ENCODE data around the gene CACNA1B.

CACNA1B gene

DNA sequence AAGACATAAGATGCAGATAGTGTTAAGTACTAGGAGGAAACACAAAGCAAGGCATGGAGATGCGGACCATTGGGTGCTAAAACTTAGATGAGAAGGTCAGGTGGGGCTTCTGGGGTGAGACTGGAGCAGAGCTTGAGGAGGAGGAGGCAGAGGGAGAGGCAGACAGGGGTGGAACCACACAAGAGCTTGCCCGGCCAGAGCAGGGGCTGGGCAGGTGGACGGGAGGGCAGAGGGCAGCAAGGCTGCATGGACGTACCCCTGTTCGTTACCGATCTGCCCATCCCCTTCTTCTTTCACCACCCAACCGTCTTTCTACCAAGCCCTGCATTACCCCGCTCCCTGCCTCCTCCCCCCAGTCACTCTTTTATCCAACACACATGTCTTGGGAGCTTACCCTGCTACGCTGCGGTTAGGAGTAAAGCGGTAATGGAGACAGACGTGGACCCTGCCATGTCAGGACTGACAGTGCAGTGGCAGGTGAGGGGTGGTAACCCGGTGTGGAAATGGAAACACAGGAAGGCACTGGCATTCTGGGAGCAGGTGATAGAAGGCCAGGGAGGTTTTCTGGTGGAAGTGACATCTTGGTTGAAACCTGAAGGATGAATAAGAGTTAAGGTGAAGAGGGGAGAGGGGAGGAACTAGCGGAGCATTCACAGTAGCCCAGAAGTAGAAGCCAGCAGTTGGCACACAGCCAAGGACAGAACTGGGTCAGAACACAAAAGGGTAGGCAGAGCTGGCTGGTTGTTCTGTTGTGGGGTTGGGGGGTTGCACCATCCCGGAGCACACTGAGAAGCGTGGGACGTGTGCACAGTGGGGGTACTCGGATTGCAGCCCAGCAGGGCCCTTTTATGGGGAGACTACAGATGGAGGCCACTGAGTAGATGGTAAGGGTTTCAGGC lies 167.2 kb downstream of the CACNA1B start:
- DNase-seq: no peak

DNA sequence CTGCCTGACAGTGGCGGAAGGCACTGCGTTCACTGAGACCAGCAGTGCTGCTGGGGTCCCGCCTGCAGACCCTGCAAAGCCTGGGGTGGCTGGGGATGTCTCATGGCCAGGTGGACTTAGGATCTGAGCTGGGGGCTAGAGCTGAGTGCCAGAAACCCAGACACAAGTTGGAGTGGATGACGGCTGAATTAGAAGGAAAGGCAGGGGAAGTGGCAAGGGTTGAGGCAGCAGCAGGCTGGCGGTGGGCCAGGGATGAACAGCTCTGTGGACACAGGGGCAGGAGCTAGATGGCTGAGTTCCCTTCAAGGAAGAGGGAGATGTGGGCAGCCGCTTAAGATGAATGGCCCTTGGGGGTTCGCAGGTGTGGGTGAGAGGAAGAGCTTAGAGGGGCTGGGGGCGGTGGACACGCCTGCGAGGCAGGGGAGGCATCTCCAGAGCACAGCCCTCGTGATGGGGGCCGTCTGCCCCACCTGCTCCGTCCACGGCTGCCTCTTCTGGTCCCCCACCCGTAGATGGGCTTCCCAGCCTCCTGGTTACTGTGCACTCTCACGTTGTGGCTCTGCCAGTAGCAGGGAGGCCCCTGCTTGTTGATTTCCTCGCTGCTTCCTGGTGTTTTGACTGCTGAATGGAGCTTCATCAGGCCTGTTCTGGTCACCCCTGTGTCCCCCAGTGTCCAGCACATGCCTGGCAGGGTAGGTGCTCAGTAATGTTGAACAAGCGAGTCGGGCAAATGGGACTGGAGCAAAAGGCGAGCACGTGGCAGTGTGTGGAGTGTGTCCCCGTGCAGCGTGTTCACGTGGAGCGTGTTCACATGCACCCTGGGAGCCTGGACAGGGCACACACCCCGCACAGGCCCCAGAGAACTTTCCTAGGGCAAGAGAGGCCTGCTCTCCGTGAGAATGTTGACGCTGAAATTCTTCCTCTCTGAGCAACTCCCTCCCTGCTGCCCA lies 168.2 kb downstream of the CACNA1B start:
- DNase-seq: no peak

DNA sequence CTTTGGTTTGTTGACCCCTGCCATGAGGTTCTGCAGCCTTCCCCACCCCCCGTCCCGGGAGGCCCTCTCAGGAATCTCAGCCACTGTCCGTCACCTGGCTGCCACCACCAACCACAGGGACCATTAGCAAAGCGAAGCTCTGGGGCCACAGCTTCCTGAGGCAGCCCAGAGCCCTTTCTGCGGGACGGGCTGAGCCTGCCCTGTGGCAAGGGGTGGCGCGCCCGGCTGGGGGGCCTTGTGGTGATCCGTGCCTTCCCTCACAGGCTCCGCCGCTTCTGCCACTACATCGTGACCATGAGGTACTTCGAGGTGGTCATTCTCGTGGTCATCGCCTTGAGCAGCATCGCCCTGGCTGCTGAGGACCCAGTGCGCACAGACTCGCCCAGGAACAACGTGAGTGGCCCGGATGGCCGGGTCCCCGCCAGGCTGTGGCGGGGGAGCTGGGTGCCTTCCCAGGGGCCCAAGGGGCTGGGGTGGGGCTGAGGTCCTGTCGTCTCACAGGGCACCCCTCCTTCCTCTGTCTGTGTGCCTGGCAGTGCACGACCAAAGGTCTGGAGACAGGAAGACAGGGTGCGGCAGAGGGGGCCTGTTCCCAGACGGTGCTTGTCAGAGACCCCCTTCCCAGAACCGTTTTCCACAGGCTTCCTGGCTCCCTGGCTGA lies 169.2 kb downstream of the CACNA1B start:
- no peak for DNase-seq

DNA sequence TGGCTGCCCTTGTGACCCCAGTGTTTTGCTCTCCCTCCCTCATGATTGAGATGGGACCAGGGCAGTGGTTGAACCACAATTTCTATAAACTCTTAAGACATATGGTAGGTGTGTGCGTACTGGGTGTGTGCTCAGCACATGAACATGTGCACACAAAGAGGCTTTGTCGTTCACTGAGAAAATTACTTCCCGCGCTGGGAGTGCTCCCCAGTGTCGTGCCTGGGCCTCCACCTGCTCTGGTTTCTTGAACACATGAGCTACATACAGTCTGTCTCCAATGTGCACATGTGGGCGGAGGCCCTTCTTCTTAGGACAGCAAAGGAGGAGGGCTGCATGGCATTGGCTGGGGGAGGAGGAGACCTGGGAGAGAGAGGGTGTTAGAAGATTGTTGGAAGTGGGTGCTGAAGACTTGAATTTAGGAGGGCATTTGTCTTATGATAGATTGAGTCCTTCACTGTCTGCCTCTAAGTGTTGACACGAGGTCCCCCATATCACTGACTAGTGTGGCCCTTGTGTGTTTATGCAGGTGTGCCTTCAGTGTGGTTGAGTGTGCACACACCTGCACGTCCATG lies 170.0 kb downstream of the CACNA1B start:
- DNase-seq: no peak

DNA sequence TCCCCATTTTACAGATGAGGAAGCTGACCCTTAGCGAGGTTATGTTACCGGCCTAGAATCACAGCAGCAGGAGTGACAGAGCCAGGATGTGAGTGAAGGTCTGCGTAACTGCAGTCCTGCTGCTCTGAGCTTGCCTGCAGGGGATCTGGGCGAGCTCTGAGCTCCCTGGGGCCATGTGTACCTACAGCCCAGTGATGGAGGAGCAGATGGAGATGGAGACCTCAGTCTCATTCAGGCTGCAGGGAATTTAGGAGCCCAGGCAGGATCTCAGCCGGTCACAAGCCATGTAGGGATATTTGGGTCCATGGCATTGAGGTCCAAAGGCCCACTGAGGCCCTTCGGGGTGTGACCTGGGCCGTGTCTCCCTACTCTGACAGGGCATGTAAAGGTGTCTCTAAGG lies 170.6 kb downstream of the CACNA1B start:
- no peak for DNase-seq

DNA sequence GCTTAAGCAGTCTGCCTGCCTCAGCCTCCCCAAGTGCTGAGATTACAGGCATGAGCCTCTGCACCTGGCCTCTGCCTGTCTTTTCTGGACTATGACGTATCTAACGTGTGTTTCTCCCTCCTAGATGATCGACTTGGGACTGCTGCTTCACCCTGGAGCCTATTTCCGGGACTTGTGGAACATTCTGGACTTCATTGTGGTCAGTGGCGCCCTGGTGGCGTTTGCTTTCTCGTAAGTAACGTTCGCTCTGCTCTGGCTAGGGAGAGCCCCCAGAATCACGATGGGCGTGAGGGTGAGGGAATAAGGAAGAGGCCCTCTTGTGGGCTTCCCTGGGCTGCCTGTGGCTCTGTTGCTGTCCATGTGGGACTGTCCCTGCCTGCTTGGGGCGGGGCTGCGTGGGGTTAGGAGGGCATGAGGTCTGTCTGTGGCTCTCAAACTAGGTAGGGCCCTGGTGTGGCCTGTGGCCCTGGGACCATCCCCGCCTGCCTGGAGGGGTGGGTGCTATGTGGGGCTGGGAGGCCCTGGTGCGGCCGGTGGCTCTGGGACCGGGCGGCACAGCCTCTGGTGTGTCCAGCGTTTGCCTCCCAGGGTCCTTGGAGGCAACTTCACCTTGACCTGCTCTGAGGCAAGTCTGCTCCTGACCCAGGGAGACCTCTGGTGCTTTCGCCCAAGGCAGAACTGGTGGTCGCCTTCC lies 171.7 kb downstream of the CACNA1B start:
- no peak for DNase-seq

DNA sequence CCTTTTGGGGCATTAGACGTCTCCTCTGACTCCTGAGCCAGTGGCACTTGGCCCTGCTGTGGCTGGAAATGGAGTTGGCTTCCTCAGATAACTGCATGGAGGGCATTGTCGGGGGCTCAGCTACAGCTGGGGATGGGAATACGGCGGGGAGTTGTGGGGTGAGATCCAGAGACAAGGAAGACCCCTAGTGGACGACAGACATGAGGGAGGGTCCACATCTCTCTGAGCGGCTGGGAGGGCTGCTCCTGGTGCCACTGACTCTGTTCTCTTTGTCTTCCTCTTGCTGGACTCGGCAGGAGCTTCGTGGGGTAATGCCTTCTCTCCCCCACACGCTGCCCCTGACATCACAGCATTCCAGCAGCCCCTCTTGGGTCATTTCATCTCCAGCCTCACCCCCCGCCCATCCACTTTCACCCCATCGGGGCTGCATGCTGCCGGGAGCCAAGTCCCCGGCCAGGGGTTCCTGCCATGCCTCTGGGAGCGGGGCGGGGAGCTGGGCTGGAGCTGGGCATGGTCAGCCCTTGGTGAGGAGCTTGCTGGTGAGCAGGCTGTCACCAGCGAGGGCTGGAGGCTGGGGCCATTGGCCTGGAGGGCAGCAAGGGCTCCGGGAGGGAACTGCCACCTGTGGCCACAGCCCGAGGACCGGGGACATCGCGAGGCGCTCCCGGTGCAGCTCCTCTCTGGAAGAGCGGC lies 172.3 kb downstream of the CACNA1B start:
- DNase-seq: no peak

DNA sequence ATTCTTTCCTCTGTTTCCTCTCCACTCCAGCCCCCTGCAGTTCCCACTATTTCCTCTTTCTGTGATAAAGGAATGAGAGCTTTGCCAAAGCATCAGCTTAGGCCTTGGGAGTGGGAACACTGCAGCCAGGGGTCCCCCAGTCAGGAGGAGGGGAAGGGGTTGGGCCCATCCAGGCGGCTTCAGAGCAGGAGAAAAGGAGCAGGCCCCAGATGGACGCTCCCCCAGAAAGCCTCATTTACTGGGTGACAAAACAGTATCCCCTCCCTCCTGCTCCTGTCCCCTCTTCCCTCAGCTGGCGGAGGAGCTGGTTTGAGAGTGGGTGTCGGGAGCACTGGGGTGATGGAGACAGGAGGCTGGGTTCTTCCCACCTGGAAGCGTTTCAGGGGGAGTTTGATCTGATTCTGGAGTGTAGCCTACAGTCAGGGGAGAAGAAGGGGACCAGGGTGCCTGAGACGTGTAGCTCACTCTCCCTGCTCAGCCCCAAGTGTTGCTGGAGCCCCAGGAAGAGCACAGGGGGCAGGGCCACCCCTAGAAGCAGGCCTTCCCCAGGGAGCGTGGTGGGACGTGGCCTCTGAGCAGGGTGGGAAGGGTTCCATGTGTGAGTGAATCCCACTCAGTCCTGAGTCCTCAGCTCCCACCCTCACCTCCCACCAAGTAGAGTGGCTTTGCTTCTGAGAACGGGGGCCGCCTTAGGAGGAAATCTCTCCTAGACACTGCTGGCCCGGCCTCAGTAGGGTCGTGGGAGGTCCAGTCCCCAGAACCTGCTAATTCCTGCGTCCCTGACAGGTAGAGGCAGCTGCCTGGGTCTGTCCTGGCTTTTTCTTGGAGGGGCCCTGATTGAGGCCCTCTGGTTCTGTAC lies 173.1 kb downstream of the CACNA1B start:
- no peak for DNase-seq

DNA sequence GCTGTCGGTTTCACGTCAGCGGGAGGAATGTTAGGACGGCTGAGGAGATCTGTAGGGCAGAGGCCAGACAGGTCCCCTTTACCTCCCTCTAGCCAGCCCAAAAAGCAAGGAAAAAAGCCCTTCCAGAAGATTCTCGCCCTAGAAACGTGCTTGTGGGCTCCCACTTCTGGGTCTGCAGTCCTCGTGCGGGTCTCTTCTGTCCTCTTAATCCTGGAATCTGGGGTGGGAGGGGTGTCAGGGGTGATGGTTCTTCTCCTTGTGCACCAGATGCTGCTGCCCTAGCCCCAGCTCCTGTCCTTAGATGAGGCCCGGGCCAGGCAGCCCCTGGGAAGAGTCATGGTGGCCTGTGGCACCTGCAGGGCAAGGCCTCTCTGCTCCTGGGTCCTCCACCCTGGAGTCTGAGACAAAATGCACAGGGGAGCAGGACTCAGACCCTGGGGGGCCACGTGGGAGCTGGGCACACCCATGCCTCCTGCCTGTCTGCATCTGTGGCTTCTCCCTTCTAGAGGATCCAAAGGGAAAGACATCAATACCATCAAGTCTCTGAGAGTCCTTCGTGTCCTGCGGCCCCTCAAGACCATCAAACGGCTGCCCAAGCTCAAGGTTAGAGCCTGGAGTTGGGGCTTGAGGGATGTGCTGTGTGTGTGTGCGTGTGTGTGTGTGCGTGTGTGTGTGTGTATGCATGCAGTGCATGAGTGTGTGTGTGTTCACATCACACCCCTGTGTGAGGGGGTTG lies 174.2 kb downstream of the CACNA1B start:
- no peak for DNase-seq

DNA sequence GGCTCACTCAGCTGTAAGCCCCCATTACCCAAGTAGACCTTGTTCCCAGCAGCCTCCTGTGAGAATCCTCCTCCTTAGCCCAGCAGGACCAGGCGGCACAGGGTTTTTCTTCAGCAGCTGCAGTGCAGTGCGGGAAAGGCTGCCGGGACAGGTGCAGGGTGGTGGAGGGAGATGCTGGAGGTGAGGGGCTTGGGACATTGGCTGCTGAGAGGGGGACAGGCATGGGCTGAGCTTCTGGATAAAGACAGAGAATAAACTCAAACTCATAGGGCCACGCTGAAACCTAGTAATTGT lies 174.7 kb downstream of the CACNA1B start:
- no peak for DNase-seq

DNA sequence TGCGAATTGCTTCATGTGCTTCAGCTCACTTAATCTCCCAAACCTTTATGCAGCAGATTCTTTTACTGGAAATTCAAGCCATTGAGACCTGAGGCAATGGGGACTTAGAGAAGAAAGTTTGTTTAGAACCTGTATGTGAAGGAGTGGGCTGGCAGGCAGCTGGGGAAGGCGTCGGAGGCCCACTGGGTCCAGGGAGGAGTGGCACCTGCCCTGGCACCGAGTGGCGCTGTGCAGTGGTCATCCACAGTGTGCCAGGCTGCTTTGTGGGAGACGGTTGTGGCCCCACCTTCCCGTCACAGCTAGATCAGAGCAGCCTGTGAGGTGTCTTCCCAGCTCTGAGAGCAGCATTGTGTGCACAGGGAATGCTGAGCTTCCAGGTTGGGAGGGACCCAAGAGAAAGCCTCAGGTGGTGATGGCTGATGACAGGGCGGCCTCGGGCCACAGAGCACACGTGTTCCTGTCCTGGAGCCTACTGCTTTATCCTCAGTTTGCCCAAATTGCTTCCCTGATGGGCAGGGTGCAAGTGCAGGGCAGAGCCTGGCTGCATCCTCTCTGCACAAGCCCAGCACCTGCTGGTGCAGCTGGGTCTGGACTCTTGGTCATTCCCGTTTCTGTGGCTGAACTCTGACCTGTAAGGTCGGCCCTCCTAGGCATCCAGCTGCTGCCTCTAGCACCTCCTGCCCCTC lies 175.2 kb downstream of the CACNA1B start:
- DNase-seq: no peak

DNA sequence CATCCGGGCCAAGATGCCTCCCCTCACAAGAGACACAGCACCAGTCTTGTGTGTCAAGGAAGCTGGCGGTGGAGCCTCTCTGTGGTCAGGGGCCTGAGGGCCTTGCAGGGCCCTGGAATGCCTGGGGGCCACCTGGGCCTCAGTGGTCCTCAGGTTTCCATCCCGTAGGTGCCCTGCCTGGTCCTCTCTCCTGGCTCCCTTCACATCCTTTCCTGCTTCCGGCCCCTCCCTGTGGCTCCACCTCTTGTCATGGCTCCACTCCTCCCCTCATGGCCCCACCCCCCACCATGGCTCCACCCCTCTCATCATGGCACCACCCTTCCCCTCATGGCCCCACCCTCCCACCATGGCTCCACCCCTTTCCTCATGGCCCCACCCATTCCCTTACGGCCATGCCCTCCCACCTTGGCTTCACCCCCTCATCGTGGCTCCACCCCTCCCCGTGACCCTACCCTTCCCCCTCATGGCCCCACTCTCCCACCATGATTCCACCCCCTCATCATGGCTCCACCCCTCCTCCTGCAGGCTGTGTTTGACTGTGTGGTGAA lies 175.8 kb downstream of the CACNA1B start:
- peak; percentile 20 for DNase-seq

DNA sequence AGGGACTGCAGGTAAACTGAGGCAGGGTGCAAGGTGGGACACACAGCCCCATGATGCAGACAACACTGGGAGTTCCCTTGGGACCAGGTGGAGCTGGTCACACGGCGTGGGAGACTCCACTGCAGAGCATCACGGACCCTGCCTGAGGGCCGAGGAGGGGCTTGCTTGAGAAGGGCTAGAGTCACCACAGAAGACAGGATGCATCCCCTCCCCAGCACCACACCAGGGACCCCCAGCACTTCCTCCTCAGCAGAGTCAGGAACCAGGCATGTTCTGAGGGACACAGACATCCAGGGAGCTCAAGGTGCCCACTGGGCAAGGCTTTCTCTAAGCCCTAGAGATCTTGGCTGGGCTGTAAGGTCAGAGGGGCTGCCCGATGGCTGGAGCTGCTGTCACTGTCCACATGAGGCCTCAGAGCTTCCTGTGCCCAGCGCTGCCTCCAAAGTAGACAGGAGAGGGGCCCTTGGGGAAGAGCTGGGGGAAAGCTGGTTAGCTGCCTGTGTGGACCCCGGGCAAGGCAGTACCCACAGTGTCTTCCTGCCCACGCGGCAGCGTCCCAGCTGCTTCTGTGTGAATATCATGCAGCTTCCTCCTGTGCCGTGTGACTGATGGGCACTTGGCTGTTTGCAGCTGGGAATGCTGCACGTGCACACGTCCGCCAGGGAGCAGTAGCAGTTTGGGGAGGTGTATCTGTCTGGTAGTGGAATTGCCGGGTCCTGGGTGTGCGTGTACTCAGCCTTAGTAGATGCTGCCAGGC lies 176.6 kb downstream of the CACNA1B start:
- no peak for DNase-seq

DNA sequence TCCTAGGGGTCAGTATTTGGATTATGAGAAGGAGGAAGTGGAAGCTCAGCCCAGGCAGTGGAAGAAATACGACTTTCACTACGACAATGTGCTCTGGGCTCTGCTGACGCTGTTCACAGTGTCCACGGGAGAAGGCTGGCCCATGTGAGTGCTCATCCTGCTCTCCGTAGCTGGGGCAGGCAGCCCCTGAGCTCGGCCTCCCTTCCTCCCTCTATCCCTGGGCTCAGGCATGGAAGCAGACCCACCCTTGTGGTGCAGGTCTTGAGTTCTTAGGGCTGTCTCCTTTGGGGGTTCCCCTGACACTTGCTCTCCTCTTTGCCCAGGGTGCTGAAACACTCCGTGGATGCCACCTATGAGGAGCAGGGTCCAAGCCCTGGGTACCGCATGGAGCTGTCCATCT lies 180.1 kb downstream of the CACNA1B start:
- no peak for DNase-seq

DNA sequence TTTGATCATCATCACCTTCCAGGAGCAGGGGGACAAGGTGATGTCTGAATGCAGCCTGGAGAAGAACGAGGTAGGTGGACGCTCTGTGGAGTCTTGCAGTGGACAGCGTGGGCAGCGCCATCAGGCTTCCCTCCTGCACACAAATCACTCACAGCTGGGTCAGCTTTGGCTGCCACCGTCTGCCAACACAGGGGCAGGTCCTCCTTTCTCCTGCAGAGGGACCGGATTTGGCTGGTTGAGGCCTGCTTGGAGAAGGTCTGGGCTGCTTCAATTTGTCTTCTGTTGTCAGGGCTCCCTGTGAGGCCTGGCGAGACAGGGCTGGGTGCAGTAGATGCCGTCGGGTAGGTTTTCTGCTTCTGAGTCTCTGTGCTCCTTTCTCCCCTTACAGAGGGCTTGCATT lies 180.6 kb downstream of the CACNA1B start:
- DNase-seq: no peak

DNA sequence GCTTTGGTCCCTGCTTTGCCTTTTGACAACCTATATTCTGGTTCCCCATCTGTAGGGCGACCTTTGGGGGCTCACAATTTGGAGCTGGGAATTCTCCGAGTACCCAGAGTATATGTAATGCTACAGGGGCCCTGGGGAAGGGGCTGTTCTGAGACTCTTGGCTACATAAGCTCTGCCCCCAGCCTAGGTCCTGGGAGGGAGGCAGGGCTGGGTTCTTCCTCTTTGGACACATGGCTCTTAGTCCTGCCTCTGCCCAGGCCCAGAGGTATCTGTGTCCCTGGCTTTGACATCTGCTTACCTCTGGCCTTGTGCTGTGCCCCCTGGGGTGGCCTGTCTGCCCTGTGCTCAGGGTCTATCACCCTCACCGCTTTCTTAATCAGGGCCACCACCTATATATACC lies 181.6 kb downstream of the CACNA1B start:
- no peak for DNase-seq

DNA sequence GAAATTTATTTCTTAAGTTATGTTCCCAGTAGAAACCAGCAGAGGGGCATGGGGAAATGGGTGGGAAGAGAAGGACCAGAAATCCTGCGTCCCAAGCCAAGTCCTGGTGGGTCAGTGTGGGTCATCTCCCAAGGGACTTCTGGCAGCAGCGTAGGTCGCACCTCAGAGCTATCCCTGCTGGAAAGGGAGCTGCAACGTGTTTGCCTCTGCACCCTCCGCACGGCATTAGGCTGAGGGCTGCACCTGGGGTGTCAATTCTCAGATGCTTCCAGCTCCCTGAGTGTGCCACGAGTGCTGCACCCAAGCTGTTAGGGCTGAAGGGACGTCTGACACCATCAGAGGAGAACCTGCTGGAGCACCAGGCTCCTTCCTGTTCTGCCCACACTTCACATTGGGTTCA lies 182.8 kb downstream of the CACNA1B start:
- no peak for DNase-seq

DNA sequence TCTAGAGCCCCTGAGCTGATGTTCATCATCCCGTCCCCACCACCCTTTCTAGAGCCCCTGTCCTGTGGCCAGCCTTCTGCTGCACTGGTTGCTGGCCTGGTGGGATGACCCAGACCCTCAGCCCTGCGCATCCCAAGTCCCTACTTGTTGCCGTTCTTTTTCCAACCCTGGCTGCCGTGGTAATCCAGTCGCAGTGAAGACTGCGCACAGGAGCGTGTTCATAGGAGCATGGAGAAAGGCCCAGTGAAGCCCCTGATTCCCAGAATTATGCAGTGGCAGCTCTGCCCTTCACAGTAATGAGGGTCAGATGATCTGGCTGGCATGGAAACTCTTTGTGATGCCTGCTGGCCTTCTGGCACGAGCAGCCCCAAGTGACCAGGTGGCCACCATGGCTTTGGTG lies 183.3 kb downstream of the CACNA1B start:
- no peak for DNase-seq

Measured in stimulated activated CD4-positive, alpha-beta T cell treated with anti-CD3 and anti-CD28 coated beads, Interleukin-15, amount 100 ng/mL, for 24 hours (primary cell).